Sciatic nerve (tissue), 2 donors: ENCODE data around the gene TTC4. TPM values are rescaled to one million over a fixed set of nuclear protein-coding genes. Genes with fewer than 3 reads are reported as not detected.

ENCODE experiments used
- ATAC-seq: fragments of 200-7000 bp; cut with Tn5 transposase; one replicate; pipeline ENCODE4 v1.9.1; 2020; ENCODE audit warnings: mild to moderate bottlenecking, moderate library complexity
- DNase-seq: peaks from one replicate; pipeline ENCODE4 v3.0.0-alpha.2; 2020; ENCODE audit warnings: low spot score
- intact Hi-C: fragments of 100-400 bp; cut with DNase I; formaldehyde crosslinking; loops from one replicate; pipeline ENCODE4 v1.14.2; 2022
- total RNA-seq: library from RNA; stranded (reverse); fragmentation: NEBNext Ultra II Directional; extraction: Animal tissue kit (Norgen Biotek cat#: 25700); gene quantifications from one replicate; pipeline ENCODE4 v1.2.1, GENCODE V29; 2021
- donor health status: DM: no; HTN: no; CAD: no.
- donor health status: DM: no; HTN: no; CAD: no.

Gene TTC4
- total RNA-seq, 1 donor from 2014 or later: 16.9 TPM

- DNase-seq (no peak), ATAC-seq (no peak)
- intact Hi-C loops: no loop called here
Measured at GRCh38 chr1:54742282-54742681, 26.6 kb downstream of the TTC4 start.

- DNase-seq (no peak), ATAC-seq (no peak)
- intact Hi-C loops: no loop called here
Measured at GRCh38 chr1:54743416-54744226, 28.0 kb downstream of the TTC4 start.

GRCh38 chr1:54744696-54745095 lies 29.0 kb downstream of the TTC4 start:
- no peak for DNase-seq
- ATAC-seq: no peak
- intact Hi-C loops: no loop called here

- intact Hi-C loops: no loop called here
Measured at GRCh38 chr1:54745274-54745673, 29.6 kb downstream of the TTC4 start.

GRCh38 chr1:54745864-54746263 lies 30.2 kb downstream of the TTC4 start:
- DNase-seq (no peak), ATAC-seq (no peak)
- intact Hi-C loops: no loop called here

More at GRCh38 chr1:54745274-54745673, 29.6 kb downstream of the TTC4 start:
- no peak for ATAC-seq
- no peak for DNase-seq

GRCh38 chr1:54748094-54748835 lies 32.6 kb downstream of the TTC4 start:
- DNase-seq (no peak), ATAC-seq (no peak)
- intact Hi-C loops: no loop called here

- DNase-seq: no peak
- intact Hi-C loops: no loop called here
- ATAC-seq: no peak
Measured at GRCh38 chr1:54750596-54750995, 34.9 kb downstream of the TTC4 start.

- intact Hi-C loops: no loop called here
- no peak for DNase-seq
- no peak for ATAC-seq
Measured at GRCh38 chr1:54751426-54751825, 35.8 kb downstream of the TTC4 start.

GRCh38 chr1:54754045-54754444 lies 38.4 kb downstream of the TTC4 start:
- ATAC-seq: no peak
- intact Hi-C loops: no loop called here

GRCh38 chr1:54754486-54755285 lies 39.0 kb downstream of the TTC4 start:
- no peak for DNase-seq
- ATAC-seq: peak; percentile 22
- intact Hi-C loops: no loop called here

More at GRCh38 chr1:54754045-54754444, 38.4 kb downstream of the TTC4 start:
- DNase-seq: no peak

- intact Hi-C loops: no loop called here
- DNase-seq (no peak), ATAC-seq (no peak)
Measured at GRCh38 chr1:54757833-54758232, 42.2 kb downstream of the TTC4 start.

- intact Hi-C loops: no loop called here
- DNase-seq (no peak), ATAC-seq (no peak)
Measured at GRCh38 chr1:54758678-54759348, 43.2 kb downstream of the TTC4 start.

- no peak for ATAC-seq
- intact Hi-C loops: no loop called here
Measured at GRCh38 chr1:54763816-54764132, 48.1 kb downstream of the TTC4 start.

GRCh38 chr1:54764133-54764921 lies 48.7 kb downstream of the TTC4 start, which contains the start of gene PARS2:
Gene PARS2, minus strand, starts transcription at chr1:54764523. Its CDS starts 5,362 bp downstream, at chr1:54759161.
- DNase-seq (peak; percentile 98), ATAC-seq (peak; percentile 99)
- intact Hi-C loops: no loop called here

More at GRCh38 chr1:54763816-54764132, 48.1 kb downstream of the TTC4 start:
- DNase-seq: no peak

- peak; percentile 41 for ATAC-seq
- intact Hi-C loops: no loop called here
- DNase-seq: no peak
Measured at GRCh38 chr1:54764922-54765561, 49.4 kb downstream of the TTC4 start.

- intact Hi-C loops: no loop called here
- DNase-seq: no peak
- no peak for ATAC-seq
Measured at GRCh38 chr1:54766726-54767125, 51.1 kb downstream of the TTC4 start.

GRCh38 chr1:54767526-54767925 lies 51.9 kb downstream of the TTC4 start:
- DNase-seq: no peak
- no peak for ATAC-seq
- intact Hi-C loops: no loop called here

GRCh38 chr1:54768093-54768492 lies 52.4 kb downstream of the TTC4 start:
- no peak for DNase-seq
- no peak for ATAC-seq
- intact Hi-C loops: no loop called here
